ENCODE results near the gene RETNLB. TPM values are rescaled to one million over a fixed set of nuclear protein-coding genes. Genes with fewer than 3 reads are reported as not detected.

The RETNLB gene
- total RNA-seq, result 1 to 10 TPM in 1 of 8 experiments, not detected in 7; 5.3 TPM

GRCh38 chr3:108757404-108757982 lies at the start of gene RETNLB:
Gene RETNLB, minus strand, starts transcription at chr3:108757410. Its CDS starts 225 bp downstream, at chr3:108757185.
- ATAC-seq (replicated peaks in 6 of 8), result no peak
- no peak within 1 kb of the TSS for H3K4me3 ChIP-seq
- in situ Hi-C loops (cut with MboI; ENCODE audit: low pct_unique_long_range_greater_than_20kb in 2 of 9, low sequenced_read_pairs in 9 of 9, unreplicated experiment in 9 of 9), result no loop called here
- no peak within 1 kb of the TSS for H3K27ac ChIP-seq
- 0 to 100% (median 72%) methylated on average over 1 to 3 of the region's 3 CpGs; no CpG with 5 or more reads in 2 of the 10 experiments for WGBS, 10 experiments
- no peaks in the 10 kb centered on the region for H3K4me1 ChIP-seq (replicated peaks in 1 of 2)

DNA sequence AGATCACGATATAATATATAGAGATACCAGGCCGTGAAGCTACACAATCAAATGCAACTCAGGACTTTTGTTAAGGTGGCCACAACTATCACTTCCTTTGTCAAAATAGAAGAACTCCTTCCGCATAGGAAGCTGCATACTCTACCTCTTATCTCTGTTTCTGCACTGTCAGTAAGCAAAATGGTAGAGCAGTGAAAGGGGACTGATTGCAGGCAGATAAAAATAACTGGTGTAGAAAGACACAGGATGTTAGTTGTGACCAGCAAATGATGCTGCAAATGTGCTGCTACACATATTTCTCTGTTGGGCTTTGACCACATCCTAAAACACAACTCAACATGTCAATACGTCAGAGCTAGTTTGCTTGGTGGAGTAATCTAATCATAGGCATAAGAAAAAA lies 49.1 kb upstream of the RETNLB start:
- H3K27ac ChIP-seq, result no peak overlapping the region
- ATAC-seq (replicated peaks in 6 of 8), result no peak
- in situ Hi-C loops (cut with MboI; ENCODE audit: low pct_unique_long_range_greater_than_20kb in 2 of 9, low sequenced_read_pairs in 9 of 9, unreplicated experiment in 9 of 9), result no loop called here
- WGBS, 10 experiments, result 23 to 100% (median 85%) methylated on average over 1 to 4 of the region's 4 CpGs
- no peaks in the 10 kb centered on the region for H3K4me1 ChIP-seq (replicated peaks in 1 of 2)
- H3K4me3 ChIP-seq, result no peak overlapping the region

DNA sequence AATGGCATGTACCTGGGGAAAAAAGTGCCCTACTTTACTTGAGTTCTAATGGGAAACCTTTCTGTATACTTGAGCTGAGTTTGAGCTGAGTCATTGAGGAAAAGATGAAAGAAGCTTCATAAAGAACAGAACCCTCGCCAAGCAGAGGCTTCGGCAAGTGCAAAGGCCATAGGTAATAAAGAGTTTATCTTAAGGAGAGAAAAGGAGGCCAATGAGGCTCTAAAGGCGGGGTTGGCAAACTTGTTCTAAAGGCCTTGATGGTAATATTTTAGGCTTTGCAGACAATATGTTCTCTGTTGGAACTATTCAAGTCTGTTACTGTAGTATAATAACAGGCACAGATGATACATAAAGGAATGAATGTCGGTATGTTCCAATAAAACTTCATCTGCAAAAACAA lies 47.8 kb upstream of the RETNLB start:
- Histone ChIP-seq H3K4me1 (replicated peaks in 1 of 2) (no peaks in the 10 kb centered on the region), H3K4me3 (no peak overlapping the region), H3K27ac (no peak overlapping the region)
- WGBS, 10 experiments, result 22 to 94% (median 87%) methylated on average over 1 to 4 of the region's 4 CpGs; no CpG with 5 or more reads in 2 of the 10 experiments
- no peak for ATAC-seq (replicated peaks in 6 of 8)
- in situ Hi-C loops (cut with MboI; ENCODE audit: low pct_unique_long_range_greater_than_20kb in 2 of 9, low sequenced_read_pairs in 9 of 9, unreplicated experiment in 9 of 9), result no loop called here

GRCh38 chr3:108804437-108804836 lies 47.2 kb upstream of the RETNLB start:
- H3K4me3 ChIP-seq, result no peak overlapping the region
- in situ Hi-C loops (cut with MboI; ENCODE audit: low pct_unique_long_range_greater_than_20kb in 2 of 9, low sequenced_read_pairs in 9 of 9, unreplicated experiment in 9 of 9), result no loop called here
- 29 to 100% (median 52%) methylated on average over 1 to 2 of the region's 2 CpGs; no CpG with 5 or more reads in 4 of the 10 experiments for WGBS, 10 experiments
- H3K27ac ChIP-seq, result no peak overlapping the region
- no peaks in the 10 kb centered on the region for H3K4me1 ChIP-seq (replicated peaks in 1 of 2)
- peak in 2 of 8 experiments; percentile 28 to 33 for ATAC-seq (replicated peaks in 6 of 8)

GRCh38 chr3:108791473-108791872 lies 34.3 kb upstream of the RETNLB start:
- Histone ChIP-seq H3K4me3 (no peak overlapping the region), H3K27ac (no peak overlapping the region), H3K4me1 (replicated peaks in 1 of 2) (no peaks in the 10 kb centered on the region)
- in situ Hi-C loops (cut with MboI; ENCODE audit: low pct_unique_long_range_greater_than_20kb in 2 of 9, low sequenced_read_pairs in 9 of 9, unreplicated experiment in 9 of 9), result no loop called here
- ATAC-seq (replicated peaks in 6 of 8), result no peak
- 4 to 75% (median 39%) methylated on average over 1 to 3 of the region's 3 CpGs; no CpG with 5 or more reads in 2 of the 10 experiments for WGBS, 10 experiments

- no peak for ATAC-seq (replicated peaks in 6 of 8)
These were observed 23.0 kb upstream of the RETNLB start for GRCh38 chr3:108780235-108780634.

DNA sequence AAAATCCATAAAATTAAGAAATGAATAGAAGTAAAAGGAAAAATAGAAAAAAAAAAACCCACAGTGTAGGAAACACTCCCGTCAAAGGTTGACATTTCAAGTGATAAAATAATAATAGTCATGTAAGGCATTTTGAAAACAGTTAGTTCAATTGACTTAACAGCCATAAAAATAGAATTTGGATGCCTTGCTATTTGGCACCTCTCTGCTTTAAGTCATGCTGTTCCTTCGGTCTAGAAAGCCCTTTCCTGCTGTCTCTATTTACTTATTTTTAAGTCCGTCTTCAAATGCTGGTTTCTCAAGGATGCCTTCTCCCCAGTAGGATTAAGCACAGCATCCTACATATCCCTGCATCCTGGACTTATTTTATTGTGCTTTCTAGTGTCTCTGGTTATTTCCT lies 22.3 kb upstream of the RETNLB start:
- H3K27ac ChIP-seq, result no peak overlapping the region
- WGBS, 10 experiments, result 5 to 100% (median 90%) methylated on average over 1 to 3 of the region's 3 CpGs
- ATAC-seq (replicated peaks in 6 of 8), result no peak
- in situ Hi-C loops (cut with MboI; ENCODE audit: low pct_unique_long_range_greater_than_20kb in 2 of 9, low sequenced_read_pairs in 9 of 9, unreplicated experiment in 9 of 9), result no loop called here
- no peaks in the 10 kb centered on the region for H3K4me1 ChIP-seq (replicated peaks in 1 of 2)
- no peak overlapping the region for H3K4me3 ChIP-seq

More at GRCh38 chr3:108780235-108780634, 23.0 kb upstream of the RETNLB start:
- H3K4me1 ChIP-seq (replicated peaks in 1 of 2), result no peaks in the 10 kb centered on the region
- WGBS, 10 experiments, result 35 to 100% (median 80%) methylated on average over 1 to 3 of the region's 4 CpGs; no CpG with 5 or more reads in 6 of the 10 experiments
- H3K27ac ChIP-seq, result no peak overlapping the region
- H3K4me3 ChIP-seq, result no peak overlapping the region
- in situ Hi-C loops (cut with MboI; ENCODE audit: low pct_unique_long_range_greater_than_20kb in 2 of 9, low sequenced_read_pairs in 9 of 9, unreplicated experiment in 9 of 9), result no loop called here

- peak in 3 of 8 experiments; percentile 37 to 77 (median 55) for ATAC-seq (replicated peaks in 6 of 8)
- 14 to 86% (median 63%) methylated on average over 1 of the region's 1 CpG; no CpG with 5 or more reads in 3 of the 10 experiments for WGBS, 10 experiments
- in situ Hi-C loops (cut with MboI; ENCODE audit: low pct_unique_long_range_greater_than_20kb in 2 of 9, low sequenced_read_pairs in 9 of 9, unreplicated experiment in 9 of 9), result no loop called here
- H3K4me1 ChIP-seq (replicated peaks in 1 of 2), result no peaks in the 10 kb centered on the region
- no peak overlapping the region for H3K4me3 ChIP-seq
- H3K27ac ChIP-seq, result no peak overlapping the region
These were observed 18.4 kb upstream of the RETNLB start for GRCh38 chr3:108775649-108776048.

DNA sequence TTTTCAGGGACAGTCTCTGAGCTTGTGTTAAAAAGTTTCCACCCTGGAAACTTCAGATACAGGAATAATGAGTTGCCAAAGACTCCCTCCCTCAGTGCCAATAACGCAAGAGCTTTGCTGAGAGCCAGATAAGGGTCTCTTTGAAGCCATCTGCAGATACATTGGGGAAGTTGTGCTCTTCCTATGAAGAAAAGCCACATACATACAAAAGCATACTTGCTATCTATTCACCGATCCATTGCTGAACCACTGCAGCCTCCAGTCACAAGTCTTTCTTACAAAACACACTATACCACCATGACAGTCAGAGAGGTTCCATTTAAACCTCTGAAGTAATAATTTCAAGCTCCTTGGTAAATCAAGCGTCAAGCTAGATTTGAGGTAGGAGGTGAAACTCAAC lies 10.0 kb upstream of the RETNLB start:
- 20 to 100% (median 71%) methylated on average over 1 to 3 of the region's 3 CpGs; no CpG with 5 or more reads in 1 of the 10 experiments for WGBS, 10 experiments
- in situ Hi-C loops (cut with MboI; ENCODE audit: low pct_unique_long_range_greater_than_20kb in 2 of 9, low sequenced_read_pairs in 9 of 9, unreplicated experiment in 9 of 9), result no loop called here

GRCh38 chr3:108755686-108756085 lies 1.5 kb downstream of the RETNLB start:
- 0 to 84% (median 59%) methylated on average over 1 to 5 of the region's 5 CpGs; no CpG with 5 or more reads in 1 of the 10 experiments for WGBS, 10 experiments
- in situ Hi-C loops (cut with MboI; ENCODE audit: low pct_unique_long_range_greater_than_20kb in 2 of 9, low sequenced_read_pairs in 9 of 9, unreplicated experiment in 9 of 9), result no loop called here
- no peak for ATAC-seq (replicated peaks in 6 of 8)

More for the DNA sequence above, 10.0 kb upstream of the RETNLB start:
- Histone ChIP-seq H3K4me3 (no peak overlapping the region), H3K27ac (no peak overlapping the region), H3K4me1 (replicated peaks in 1 of 2) (no peaks in the 10 kb centered on the region)
- ATAC-seq (replicated peaks in 6 of 8), result no peak

DNA sequence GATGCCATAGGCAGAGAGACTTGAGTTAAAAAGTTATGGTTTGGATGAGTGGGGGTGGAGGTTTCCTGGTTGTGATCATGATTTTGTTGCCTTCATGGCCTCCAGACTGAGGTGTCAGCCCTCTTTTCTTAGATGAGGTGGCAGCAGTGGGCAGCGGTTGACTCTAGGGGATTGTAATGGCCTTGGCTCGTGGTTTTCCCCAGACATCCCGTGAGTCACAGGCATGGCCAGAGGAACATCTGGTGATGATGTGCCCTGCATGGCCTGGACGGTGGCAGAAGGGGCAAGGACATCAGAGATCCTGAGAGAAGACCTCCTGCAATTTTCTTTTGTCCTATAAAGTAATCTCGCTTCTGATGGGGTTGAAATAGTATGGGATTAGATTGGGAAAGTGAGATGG lies 12.4 kb downstream of the RETNLB start:
- 38 to 90% (median 76%) methylated on average over 2 to 5 of the region's 5 CpGs; no CpG with 5 or more reads in 5 of the 10 experiments for WGBS, 10 experiments
- no peak for ATAC-seq (replicated peaks in 6 of 8)
- Histone ChIP-seq H3K4me1 (replicated peaks in 1 of 2) (no peaks in the 10 kb centered on the region), H3K27ac (no peak overlapping the region), H3K4me3 (no peak overlapping the region)
- in situ Hi-C loops (cut with MboI; ENCODE audit: low pct_unique_long_range_greater_than_20kb in 2 of 9, low sequenced_read_pairs in 9 of 9, unreplicated experiment in 9 of 9), result no loop called here

More at GRCh38 chr3:108755686-108756085, 1.5 kb downstream of the RETNLB start:
- Histone ChIP-seq H3K4me3 (no peak overlapping the region), H3K27ac (no peak overlapping the region), H3K4me1 (replicated peaks in 1 of 2) (no peaks in the 10 kb centered on the region)

- 20 to 100% (median 67%) methylated on average over 1 of the region's 1 CpG; no CpG with 5 or more reads in 5 of the 10 experiments for WGBS, 10 experiments
- H3K4me3 ChIP-seq, result no peak overlapping the region
- H3K4me1 ChIP-seq (replicated peaks in 1 of 2), result no peaks in the 10 kb centered on the region
- ATAC-seq (replicated peaks in 6 of 8), result peak in 4 of 8 experiments; percentile 21 to 85 (median 72)
- in situ Hi-C loops (cut with MboI; ENCODE audit: low pct_unique_long_range_greater_than_20kb in 2 of 9, low sequenced_read_pairs in 9 of 9, unreplicated experiment in 9 of 9), result no loop called here
- no peak overlapping the region for H3K27ac ChIP-seq
These were observed 14.3 kb downstream of the RETNLB start for GRCh38 chr3:108742929-108743328.

DNA sequence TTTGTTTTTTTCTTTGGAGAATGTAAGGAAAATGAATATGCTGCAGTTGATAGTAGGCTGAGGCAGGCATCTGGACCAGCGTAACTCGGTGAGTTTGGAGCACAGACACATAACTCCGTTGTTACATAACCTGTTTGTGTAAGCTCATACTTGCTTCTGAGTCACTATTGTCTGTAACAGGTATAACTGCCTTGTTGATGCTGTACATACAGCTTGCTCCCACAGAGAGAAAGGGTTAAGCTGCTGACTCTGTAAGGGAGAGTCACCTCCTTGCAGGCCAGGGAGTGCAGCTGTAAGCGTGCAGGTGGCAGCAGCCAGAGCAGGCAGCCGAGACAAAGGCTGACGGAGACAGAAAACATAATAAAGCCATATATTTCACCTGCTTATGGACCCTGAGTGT lies 20.4 kb downstream of the RETNLB start:
- H3K4me1 ChIP-seq (replicated peaks in 1 of 2), result no peaks in the 10 kb centered on the region
- 0 to 89% (median 35%) methylated on average over 1 to 6 of the region's 6 CpGs; no CpG with 5 or more reads in 3 of the 10 experiments for WGBS, 10 experiments
- in situ Hi-C loops (cut with MboI; ENCODE audit: low pct_unique_long_range_greater_than_20kb in 2 of 9, low sequenced_read_pairs in 9 of 9, unreplicated experiment in 9 of 9), result no loop called here
- ATAC-seq (replicated peaks in 6 of 8), result no peak
- no peak overlapping the region for H3K27ac ChIP-seq
- H3K4me3 ChIP-seq, result no peak overlapping the region

- no peak overlapping the region for H3K4me3 ChIP-seq
- no peak for ATAC-seq (replicated peaks in 6 of 8)
- WGBS, 10 experiments, result 0 to 44% (median 40%) methylated on average over 1 of the region's 1 CpG; no CpG with 5 or more reads in 6 of the 10 experiments
- in situ Hi-C loops (cut with MboI; ENCODE audit: low pct_unique_long_range_greater_than_20kb in 2 of 9, low sequenced_read_pairs in 9 of 9, unreplicated experiment in 9 of 9), result no loop called here
- H3K27ac ChIP-seq, result no peak overlapping the region
- no peaks in the 10 kb centered on the region for H3K4me1 ChIP-seq (replicated peaks in 1 of 2)
These were observed 28.3 kb downstream of the RETNLB start for GRCh38 chr3:108728934-108729333.
